ENCODE results near the gene ST6GALNAC1.

Gene ST6GALNAC1

GRCh38 chr17:76581515-76581914, 62.0 kb downstream of the ST6GALNAC1 start:
- DNase-seq (ENCODE audit: low read depth in 2 of 3, low spot score in 2 of 3): no peak

DNA sequence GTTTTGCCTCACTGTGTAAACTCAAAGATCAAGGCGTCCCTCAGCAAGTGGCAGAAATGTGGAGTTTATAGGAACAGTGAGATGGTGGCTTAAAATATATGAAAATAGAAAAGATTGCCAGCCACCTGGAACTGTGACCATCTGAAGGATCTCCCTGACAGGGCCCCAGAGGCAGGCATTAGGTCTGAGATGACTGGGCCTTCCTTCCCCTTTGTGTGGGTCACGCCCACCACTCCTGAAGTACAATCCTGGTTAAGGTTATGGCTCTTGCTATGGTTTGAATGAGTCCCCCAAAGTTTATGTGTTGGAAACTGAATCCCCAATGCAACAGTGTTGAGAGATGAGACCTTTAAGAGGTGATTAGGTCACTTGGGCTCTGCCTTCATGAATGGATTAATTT, 64.3 kb downstream of the ST6GALNAC1 start:
- DNase-seq (ENCODE audit: low read depth in 2 of 3, low spot score in 2 of 3): no peak

DNA sequence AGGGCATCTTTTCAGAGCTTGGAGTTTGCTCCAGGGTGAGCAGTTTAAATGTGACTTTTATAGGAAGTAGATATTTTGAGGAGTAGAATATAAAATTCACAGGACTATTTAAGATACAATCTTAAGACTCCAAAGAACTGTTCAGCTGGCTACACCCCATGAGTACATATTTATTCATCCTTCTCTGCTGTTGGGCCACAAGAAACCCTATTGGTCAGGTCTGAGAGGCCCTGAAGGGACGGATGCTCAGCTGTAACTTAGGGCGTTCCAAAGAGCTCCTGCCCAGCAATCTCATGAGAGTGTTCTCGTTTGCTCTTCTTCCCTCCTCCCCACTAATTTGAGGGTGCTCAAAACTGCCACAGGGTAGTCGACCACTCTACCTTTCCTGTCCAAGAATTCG, 65.2 kb downstream of the ST6GALNAC1 start:
- DNase-seq (ENCODE audit: low read depth in 2 of 3, low spot score in 2 of 3): no peak

DNA sequence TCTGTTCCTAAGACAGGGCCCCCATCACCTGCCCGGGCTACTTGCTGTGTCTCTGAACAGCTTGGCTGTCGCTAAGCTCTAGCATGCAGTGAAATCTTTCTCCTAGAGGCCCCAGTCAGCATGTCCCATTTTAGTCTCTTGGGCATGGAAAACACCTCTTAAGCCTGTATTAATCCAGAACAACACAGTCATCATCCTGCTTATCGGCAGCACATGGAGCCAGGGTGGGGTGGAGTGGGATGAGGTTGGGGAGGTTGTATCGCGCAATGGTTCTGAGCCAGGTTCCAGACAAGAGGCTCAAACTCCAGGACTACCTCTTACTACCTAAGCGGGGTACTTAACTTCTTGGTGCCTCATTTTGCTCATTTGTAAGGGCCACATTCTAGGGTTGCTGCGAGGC, 65.7 kb downstream of the ST6GALNAC1 start:
- DNase-seq (ENCODE audit: low read depth in 2 of 3, low spot score in 2 of 3): no peak

- no peak for DNase-seq (ENCODE audit: low read depth in 2 of 3, low spot score in 2 of 3)
Observed at GRCh38 chr17:76576189-76576588, 67.4 kb downstream of the ST6GALNAC1 start.

DNA sequence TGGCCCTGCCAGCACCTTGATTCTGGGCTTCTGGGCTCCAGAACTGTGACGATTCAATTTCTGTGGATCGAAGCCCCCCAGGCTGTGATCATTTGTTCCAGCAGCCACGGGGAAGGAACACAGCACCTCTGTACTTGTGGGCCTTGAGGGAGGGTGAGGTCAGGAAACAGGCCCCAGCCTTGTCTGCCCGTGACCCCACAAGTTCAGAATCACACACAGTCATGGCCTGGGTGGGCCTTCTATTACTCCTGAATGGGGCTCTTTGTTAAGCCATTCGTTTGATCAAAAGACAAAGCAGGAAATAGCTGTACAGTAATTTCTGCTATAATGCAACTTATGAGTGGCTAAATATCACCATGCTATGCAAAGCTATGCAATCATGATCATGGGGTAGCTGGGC, 68.0 kb downstream of the ST6GALNAC1 start:
- DNase-seq (ENCODE audit: low read depth in 2 of 3, low spot score in 2 of 3): no peak
